ENCODE measurements around the gene ANXA7. TPM values are rescaled to one million over a fixed set of nuclear protein-coding genes. Genes with fewer than 3 reads are reported as not detected.

ANXA7 gene
- polyA plus RNA-seq, 1 donor: 63.5 TPM

GRCh38 chr10:73439605-73440312 lies 25.9 kb upstream of the ANXA7 start:
- H3K4me1 ChIP-seq (ENCODE audit: control insufficient read depth, insufficient read depth, low read length): no peaks in the 10 kb centered on the region
- H3K27ac ChIP-seq (ENCODE audit: low read length): no peak overlapping the region
- H3K27me3 ChIP-seq (ENCODE audit: control insufficient read depth, insufficient read depth, low read length): no peaks in the 10 kb centered on the region
- no CpG with 5 or more reads among the region's 1 CpG for WGBS (ENCODE audit: insufficient coverage, low lambda C conversion rate)
- peaks cover 31% of the 10 kb centered on the region for H3K36me3 ChIP-seq (ENCODE audit: control insufficient read depth, insufficient read depth, low read length)
- H3K4me3 ChIP-seq (ENCODE audit: low read length): no peak overlapping the region
- no peaks in the 10 kb centered on the region for H3K9me3 ChIP-seq (ENCODE audit: control insufficient read depth, low read depth, low read length)
- no peak for DNase-seq

GRCh38 chr10:73439055-73439454 lies 25.2 kb upstream of the ANXA7 start:
- Histone ChIP-seq H3K4me1 (ENCODE audit: control insufficient read depth, insufficient read depth, low read length) (no peaks in the 10 kb centered on the region), H3K4me3 (ENCODE audit: low read length) (no peak overlapping the region), H3K27me3 (ENCODE audit: control insufficient read depth, insufficient read depth, low read length) (no peaks in the 10 kb centered on the region), H3K9me3 (ENCODE audit: control insufficient read depth, low read depth, low read length) (no peaks in the 10 kb centered on the region), H3K27ac (ENCODE audit: low read length) (no peak overlapping the region), H3K36me3 (ENCODE audit: control insufficient read depth, insufficient read depth, low read length) (peaks cover 26% of the 10 kb centered on the region)
- DNase-seq: no peak
- WGBS (ENCODE audit: insufficient coverage, low lambda C conversion rate): no CpG with 5 or more reads among the region's 1 CpG

GRCh38 chr10:73433538-73433867 lies 19.6 kb upstream of the ANXA7 start, which contains the start of gene MSS51:
Gene MSS51, minus strand, starts transcription at chr10:73433561. Its CDS starts 5,277 bp downstream, at chr10:73428284.
- no peaks in the 10 kb centered on the region for H3K9me3 ChIP-seq (ENCODE audit: control insufficient read depth, low read depth, low read length)
- no peaks in the 10 kb centered on the region for H3K27me3 ChIP-seq (ENCODE audit: control insufficient read depth, insufficient read depth, low read length)
- H3K27ac ChIP-seq (ENCODE audit: low read length): no peak within 1 kb of the TSS
- H3K4me3 ChIP-seq (ENCODE audit: low read length): no peak within 1 kb of the TSS
- DNase-seq: no peak
- no peaks in the 10 kb centered on the region for H3K4me1 ChIP-seq (ENCODE audit: control insufficient read depth, insufficient read depth, low read length)
- peaks cover 19% of the 10 kb centered on the region for H3K36me3 ChIP-seq (ENCODE audit: control insufficient read depth, insufficient read depth, low read length)

GRCh38 chr10:73432646-73433537 lies 19.0 kb upstream of the ANXA7 start:
- Histone ChIP-seq H3K9me3 (ENCODE audit: control insufficient read depth, low read depth, low read length) (no peaks in the 10 kb centered on the region), H3K27me3 (ENCODE audit: control insufficient read depth, insufficient read depth, low read length) (no peaks in the 10 kb centered on the region), H3K27ac (ENCODE audit: low read length) (no peak overlapping the region), H3K36me3 (ENCODE audit: control insufficient read depth, insufficient read depth, low read length) (peaks cover 23% of the 10 kb centered on the region), H3K4me1 (ENCODE audit: control insufficient read depth, insufficient read depth, low read length) (no peaks in the 10 kb centered on the region), H3K4me3 (ENCODE audit: low read length) (no peak overlapping the region)
- DNase-seq: no peak
- WGBS (ENCODE audit: insufficient coverage, low lambda C conversion rate): 83% methylated on average over 1 of the region's 2 CpGs

- DNase-seq: no peak
- WGBS (ENCODE audit: insufficient coverage, low lambda C conversion rate): 80% methylated on average over 1 of the region's 4 CpGs
- H3K4me1 ChIP-seq (ENCODE audit: control insufficient read depth, insufficient read depth, low read length): no peaks in the 10 kb centered on the region
- H3K27me3 ChIP-seq (ENCODE audit: control insufficient read depth, insufficient read depth, low read length): no peaks in the 10 kb centered on the region
- no peak overlapping the region for H3K4me3 ChIP-seq (ENCODE audit: low read length)
- no peaks in the 10 kb centered on the region for H3K9me3 ChIP-seq (ENCODE audit: control insufficient read depth, low read depth, low read length)
- peaks cover 45% of the 10 kb centered on the region for H3K36me3 ChIP-seq (ENCODE audit: control insufficient read depth, insufficient read depth, low read length)
- no peak overlapping the region for H3K27ac ChIP-seq (ENCODE audit: low read length)
These were observed 12.5 kb upstream of the ANXA7 start for GRCh38 chr10:73426318-73426717.

GRCh38 chr10:73424478-73424877 lies 10.6 kb upstream of the ANXA7 start:
- H3K9me3 ChIP-seq (ENCODE audit: control insufficient read depth, low read depth, low read length): no peaks in the 10 kb centered on the region
- H3K4me3 ChIP-seq (ENCODE audit: low read length): no peak overlapping the region
- H3K4me1 ChIP-seq (ENCODE audit: control insufficient read depth, insufficient read depth, low read length): no peaks in the 10 kb centered on the region
- no peak overlapping the region for H3K27ac ChIP-seq (ENCODE audit: low read length)
- H3K36me3 ChIP-seq (ENCODE audit: control insufficient read depth, insufficient read depth, low read length): peaks cover 45% of the 10 kb centered on the region
- H3K27me3 ChIP-seq (ENCODE audit: control insufficient read depth, insufficient read depth, low read length): no peaks in the 10 kb centered on the region
- DNase-seq: no peak
- WGBS (ENCODE audit: insufficient coverage, low lambda C conversion rate): no CpG with 5 or more reads among the region's 3 CpGs

GRCh38 chr10:73423309-73423708 lies 9.5 kb upstream of the ANXA7 start:
- Histone ChIP-seq H3K36me3 (ENCODE audit: control insufficient read depth, insufficient read depth, low read length) (peaks cover 43% of the 10 kb centered on the region), H3K27me3 (ENCODE audit: control insufficient read depth, insufficient read depth, low read length) (no peaks in the 10 kb centered on the region), H3K4me3 (ENCODE audit: low read length) (no peak overlapping the region), H3K4me1 (ENCODE audit: control insufficient read depth, insufficient read depth, low read length) (no peaks in the 10 kb centered on the region), H3K9me3 (ENCODE audit: control insufficient read depth, low read depth, low read length) (no peaks in the 10 kb centered on the region), H3K27ac (ENCODE audit: low read length) (no peak overlapping the region)
- DNase-seq: no peak

- H3K36me3 ChIP-seq (ENCODE audit: control insufficient read depth, insufficient read depth, low read length): no peaks in the 10 kb centered on the region
- no peaks in the 10 kb centered on the region for H3K27me3 ChIP-seq (ENCODE audit: control insufficient read depth, insufficient read depth, low read length)
- no peak overlapping the region for H3K27ac ChIP-seq (ENCODE audit: low read length)
- H3K4me1 ChIP-seq (ENCODE audit: control insufficient read depth, insufficient read depth, low read length): no peaks in the 10 kb centered on the region
- peaks cover 3% of the 10 kb centered on the region for H3K9me3 ChIP-seq (ENCODE audit: control insufficient read depth, low read depth, low read length)
- no peak overlapping the region for H3K4me3 ChIP-seq (ENCODE audit: low read length)
- DNase-seq: no peak
- WGBS (ENCODE audit: insufficient coverage, low lambda C conversion rate): 83% methylated on average over 1 of the region's 3 CpGs
These were observed 2.7 kb upstream of the ANXA7 start for GRCh38 chr10:73416571-73416970.

- peak; percentile 13 to 38 for DNase-seq
- Histone ChIP-seq H3K36me3 (ENCODE audit: control insufficient read depth, insufficient read depth, low read length) (no peaks in the 10 kb centered on the region), H3K27me3 (ENCODE audit: control insufficient read depth, insufficient read depth, low read length) (no peaks in the 10 kb centered on the region), H3K9me3 (ENCODE audit: control insufficient read depth, low read depth, low read length) (peaks cover 3% of the 10 kb centered on the region), H3K4me3 (ENCODE audit: low read length) (peak overlapping the region; percentile 95), H3K4me1 (ENCODE audit: control insufficient read depth, insufficient read depth, low read length) (no peaks in the 10 kb centered on the region), H3K27ac (ENCODE audit: low read length) (peak overlapping the region; percentile 12)
- no CpG with 5 or more reads among the region's 17 CpGs for WGBS (ENCODE audit: insufficient coverage, low lambda C conversion rate)
These were observed 530 bp upstream of the ANXA7 start for GRCh38 chr10:73414230-73414945.

- peak overlapping the region; percentile 95 for H3K4me3 ChIP-seq (ENCODE audit: low read length)
- peak overlapping the region; percentile 99 for H3K27ac ChIP-seq (ENCODE audit: low read length)
- H3K27me3 ChIP-seq (ENCODE audit: control insufficient read depth, insufficient read depth, low read length): no peaks in the 10 kb centered on the region
- DNase-seq: peak; percentile 56 to 86
- no CpG with 5 or more reads among the region's 9 CpGs for WGBS (ENCODE audit: insufficient coverage, low lambda C conversion rate)
- peaks cover 3% of the 10 kb centered on the region for H3K9me3 ChIP-seq (ENCODE audit: control insufficient read depth, low read depth, low read length)
- H3K4me1 ChIP-seq (ENCODE audit: control insufficient read depth, insufficient read depth, low read length): no peaks in the 10 kb centered on the region
- no peaks in the 10 kb centered on the region for H3K36me3 ChIP-seq (ENCODE audit: control insufficient read depth, insufficient read depth, low read length)
These were observed 740 bp downstream of the ANXA7 start for GRCh38 chr10:73413108-73413527.

All from large intestine (tissue), 3 donors.